Natural killer cell (primary cell): Measurements from ENCODE around the gene WNT4. TPM values are rescaled to one million over a fixed set of nuclear protein-coding genes. Genes with fewer than 3 reads are reported as not detected.

Experiments used
- ATAC-seq, 3 donors: fragments of 150-1000 bp in 2 of 3; fragments of 200-7000 bp in 1 of 3; cut with Tn5 transposase; 1 replicate in 1 of 3; 2 replicates in 2 of 3; pipeline ENCODE4 v1.10.0; 2021; ENCODE audit warnings: mild to moderate bottlenecking in 2 of 3, moderate library complexity in 2 of 3
- DNase-seq, 2 donors: peaks; one replicate each; pipeline versions ENCODE4 v3.0.0 to v3.0.0-alpha.2; 2013 to 2021; ENCODE audit warnings: mixed read lengths in 1 of 2
- H3K27ac ChIP-seq: one replicate; pipeline ENCODE4 v1.5.1; 2013; ENCODE audit warnings: mild to moderate bottlenecking, low read length
- H3K27me3 ChIP-seq: one replicate; pipeline ENCODE4 v1.6.1; 2013; ENCODE audit warnings: low read length; ENCODE audit not compliant: control insufficient read depth, insufficient read depth
- H3K36me3 ChIP-seq: one replicate; pipeline ENCODE4 v1.6.1; 2013; ENCODE audit warnings: low read length; ENCODE audit not compliant: control insufficient read depth, insufficient read depth
- H3K4me1 ChIP-seq: one replicate; pipeline ENCODE4 v1.6.1; 2013; ENCODE audit warnings: low read length; ENCODE audit not compliant: control insufficient read depth, insufficient read depth
- H3K4me3 ChIP-seq: one replicate; pipeline ENCODE4 v1.5.1; 2013; ENCODE audit warnings: low read length
- H3K9me3 ChIP-seq: one replicate; pipeline ENCODE4 v1.6.1; 2013; ENCODE audit warnings: low read length; ENCODE audit not compliant: control insufficient read depth, insufficient read depth
- H3K27ac Mint-ChIP-seq, 2 donors: one replicate each; pipeline ENCODE4 v1.8.0; 2022; ENCODE audit warnings: mild to moderate bottlenecking in 2 of 2, mixed read lengths in 2 of 2, moderate library complexity in 1 of 2
- H3K27me3 Mint-ChIP-seq, 2 donors: one replicate each; pipeline ENCODE4 v1.8.0; 2022; ENCODE audit warnings: low read depth in 2 of 2, mixed read lengths in 2 of 2
- H3K36me3 Mint-ChIP-seq: one replicate; pipeline ENCODE4 v1.8.0; 2022; ENCODE audit warnings: mixed read lengths
- H3K4me1 Mint-ChIP-seq, 2 donors: one replicate each; pipeline ENCODE4 v1.8.0; 2022; ENCODE audit warnings: mixed read lengths in 2 of 2
- H3K4me3 Mint-ChIP-seq: one replicate; pipeline ENCODE4 v1.8.0; 2022; ENCODE audit warnings: mild to moderate bottlenecking, moderate library complexity, mixed read lengths
- H3K9me3 Mint-ChIP-seq, 2 donors: one replicate each; pipeline ENCODE4 v1.8.0; 2022; ENCODE audit warnings: mixed read lengths in 2 of 2
- WGBS: methylation state at CpG from one replicate; pipeline ENCODE4 v1.1.7; 2013; ENCODE audit warnings: missing lambda C conversion rate; ENCODE audit not compliant: insufficient coverage; 5-methylcytosine and 5-hydroxymethylcytosine counted together
- intact Hi-C: fragments of 100-400 bp; cut with micrococcal nuclease; formaldehyde crosslinking; loops from one replicate; pipeline ENCODE4 v1.14.2; 2022
- total RNA-seq, 4 donors: library from RNA; stranded (reverse); fragments of 120-200 nt in 1 of 4; gene quantifications; one replicate each; pipeline versions ENCODE4 v1.2.3 to v1.2.4, GENCODE V29; 2013 to 2022
- TF ChIP-seq, protein P1 (sequence below): fragments of 200-600 bp; IDR thresholded peaks from one replicate; pipeline ENCODE4 v1.8.0; 2022; ENCODE audit warnings: antibody characterized with exemption

The WNT4 gene
- total RNA-seq, 3 donors from 2014 or later (not counting 1 experiment from before 2014, with no cell fraction given) = not detected

DNA sequence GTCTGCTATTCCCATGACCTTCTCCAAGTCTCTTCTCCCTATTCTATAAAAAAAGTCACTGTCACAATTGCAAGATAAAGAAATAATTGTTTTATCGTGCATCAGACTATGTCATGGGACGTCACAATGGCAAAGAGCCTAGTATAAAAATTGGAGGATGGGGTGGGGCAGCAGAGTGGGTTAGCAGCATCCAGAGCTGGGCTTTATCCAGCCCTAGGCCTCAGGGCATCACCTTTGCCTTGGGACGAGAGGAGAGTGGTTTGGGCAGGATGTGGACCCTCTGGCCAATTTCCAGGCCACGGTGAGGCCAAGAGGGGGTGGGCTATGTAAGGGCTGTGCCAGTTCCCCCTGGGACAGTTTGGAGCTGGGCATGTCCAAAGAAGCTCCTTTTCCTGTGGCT is 25.7 kb downstream of the WNT4 start:
- 76% methylated on average over 4 of the region's 4 CpGs for WGBS
- no peaks in the 10 kb centered on the region for H3K9me3 Mint-ChIP-seq

DNA sequence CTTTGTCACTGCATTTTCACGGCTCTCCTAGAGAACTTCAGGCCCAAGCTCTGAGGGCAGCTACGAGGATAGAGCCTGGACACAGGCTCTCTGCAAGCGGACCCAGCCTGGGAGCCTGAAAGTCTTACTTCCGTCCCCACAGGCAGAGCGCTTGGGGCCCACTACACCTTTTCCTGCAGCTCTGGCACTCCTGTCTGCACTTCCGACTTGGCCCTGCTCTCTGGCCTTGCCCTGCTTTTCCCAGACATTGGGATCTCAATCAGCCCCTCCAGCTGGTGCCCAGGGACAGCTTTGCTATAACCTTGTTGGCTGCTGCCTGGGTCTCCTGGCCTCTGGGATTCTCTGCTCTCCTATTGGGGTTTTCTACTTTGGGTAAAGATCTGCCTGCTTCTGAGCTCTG is 27.6 kb downstream of the WNT4 start:
- Histone ChIP-seq H3K27ac (no peak overlapping the region), H3K9me3 (no peaks in the 10 kb centered on the region), H3K4me1 (peaks cover 32% of the 10 kb centered on the region), H3K4me3 (no peak overlapping the region), H3K36me3 (peaks cover 40% of the 10 kb centered on the region), H3K27me3 (no peaks in the 10 kb centered on the region)
- 96% methylated on average over 6 of the region's 6 CpGs for WGBS
- no peaks in the 10 kb centered on the region for H3K9me3 Mint-ChIP-seq
- no peak for ATAC-seq
- TF ChIP-seq, protein P1, sequence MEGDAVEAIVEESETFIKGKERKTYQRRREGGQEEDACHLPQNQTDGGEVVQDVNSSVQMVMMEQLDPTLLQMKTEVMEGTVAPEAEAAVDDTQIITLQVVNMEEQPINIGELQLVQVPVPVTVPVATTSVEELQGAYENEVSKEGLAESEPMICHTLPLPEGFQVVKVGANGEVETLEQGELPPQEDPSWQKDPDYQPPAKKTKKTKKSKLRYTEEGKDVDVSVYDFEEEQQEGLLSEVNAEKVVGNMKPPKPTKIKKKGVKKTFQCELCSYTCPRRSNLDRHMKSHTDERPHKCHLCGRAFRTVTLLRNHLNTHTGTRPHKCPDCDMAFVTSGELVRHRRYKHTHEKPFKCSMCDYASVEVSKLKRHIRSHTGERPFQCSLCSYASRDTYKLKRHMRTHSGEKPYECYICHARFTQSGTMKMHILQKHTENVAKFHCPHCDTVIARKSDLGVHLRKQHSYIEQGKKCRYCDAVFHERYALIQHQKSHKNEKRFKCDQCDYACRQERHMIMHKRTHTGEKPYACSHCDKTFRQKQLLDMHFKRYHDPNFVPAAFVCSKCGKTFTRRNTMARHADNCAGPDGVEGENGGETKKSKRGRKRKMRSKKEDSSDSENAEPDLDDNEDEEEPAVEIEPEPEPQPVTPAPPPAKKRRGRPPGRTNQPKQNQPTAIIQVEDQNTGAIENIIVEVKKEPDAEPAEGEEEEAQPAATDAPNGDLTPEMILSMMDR = no peak
- H3K36me3 Mint-ChIP-seq = no peaks in the 10 kb centered on the region
- no peak for DNase-seq
- H3K4me3 Mint-ChIP-seq = no peak overlapping the region
- no peaks in the 10 kb centered on the region for H3K27me3 Mint-ChIP-seq
- peaks cover 57 to 76% of the 10 kb centered on the region in 2 donors for H3K4me1 Mint-ChIP-seq
- intact Hi-C loops = no loop called here
- H3K27ac Mint-ChIP-seq = peak overlapping the region; percentile 68 to 69

More for the DNA sequence above, 25.7 kb downstream of the WNT4 start:
- Mint-ChIP-seq H3K4me3 (no peak overlapping the region), H3K27ac (peak overlapping the region; percentile 68 to 69), H3K4me1 (peaks cover 56 to 67% of the 10 kb centered on the region in 2 donors), H3K27me3 (no peaks in the 10 kb centered on the region), H3K36me3 (no peaks in the 10 kb centered on the region)
- Histone ChIP-seq H3K4me3 (no peak overlapping the region), H3K27me3 (no peaks in the 10 kb centered on the region), H3K9me3 (no peaks in the 10 kb centered on the region), H3K4me1 (peaks cover 21% of the 10 kb centered on the region), H3K27ac (no peak overlapping the region), H3K36me3 (peaks cover 30% of the 10 kb centered on the region)
- TF ChIP-seq, protein P1 = no peak
- no peak for DNase-seq
- intact Hi-C loops = no loop called here
- ATAC-seq = no peak

DNA sequence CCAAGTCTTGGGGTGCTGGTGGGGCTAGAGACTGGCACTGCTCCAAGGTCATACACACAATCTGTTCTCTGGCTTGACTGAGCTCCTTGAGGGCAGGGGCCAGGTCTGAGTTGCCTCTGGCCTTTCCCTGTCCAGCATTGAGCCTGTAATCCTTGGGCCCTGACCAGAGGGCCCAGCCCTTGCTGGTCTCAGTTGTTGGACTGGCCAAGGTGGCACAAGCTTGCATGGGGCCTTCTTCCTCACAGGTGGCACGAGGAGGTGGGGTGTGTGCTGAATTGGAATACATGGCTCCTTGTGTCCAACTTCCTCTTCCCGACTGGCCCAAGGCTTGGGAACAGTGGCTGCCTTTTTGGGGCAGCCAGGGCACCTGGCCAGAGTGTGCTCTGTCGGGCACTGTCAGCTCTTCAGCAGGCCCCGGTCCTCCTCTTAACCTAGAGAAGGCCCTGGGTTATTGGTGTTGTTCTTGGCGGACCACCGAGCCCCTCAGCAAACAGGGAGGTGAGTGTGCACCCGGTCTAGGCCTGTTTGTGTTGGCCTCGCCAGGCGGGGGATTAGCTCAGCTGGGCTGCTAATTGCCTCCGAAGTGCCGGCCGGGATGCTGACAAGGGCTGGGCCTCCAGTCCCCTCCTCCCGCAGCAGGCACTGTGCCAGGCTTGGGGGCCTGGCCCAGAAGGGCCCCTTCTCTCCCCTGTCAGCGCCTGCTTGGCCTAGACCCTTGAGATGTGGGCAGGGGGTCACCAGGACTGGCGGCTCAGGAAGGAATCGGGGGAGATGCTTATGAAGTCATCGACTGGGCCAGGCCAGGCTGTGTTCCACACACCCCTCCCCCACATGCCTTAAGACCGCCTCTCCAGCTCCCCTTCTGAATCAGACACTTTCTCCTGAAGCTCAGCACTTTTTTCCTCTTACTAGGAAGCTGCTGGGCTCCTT is 28.5 kb downstream of the WNT4 start:
- WGBS = 94% methylated on average over 18 of the region's 18 CpGs
- H3K4me3 ChIP-seq = no peak overlapping the region
- H3K27ac ChIP-seq = no peak overlapping the region
- Mint-ChIP-seq H3K4me1 (peaks cover 60 to 80% of the 10 kb centered on the region in 2 donors), H3K27me3 (no peaks in the 10 kb centered on the region), H3K27ac (peak overlapping the region; percentile 68 to 69), H3K9me3 (no peaks in the 10 kb centered on the region), H3K4me3 (no peak overlapping the region), H3K36me3 (no peaks in the 10 kb centered on the region)
- no peak for ATAC-seq
- intact Hi-C loops = no loop called here
- H3K4me1 ChIP-seq = peaks cover 32% of the 10 kb centered on the region
- peaks cover 40% of the 10 kb centered on the region for H3K36me3 ChIP-seq
- no peaks in the 10 kb centered on the region for H3K9me3 ChIP-seq
- no peak for DNase-seq
- H3K27me3 ChIP-seq = no peaks in the 10 kb centered on the region
- TF ChIP-seq, protein P1 = no peak
